Myocyte (in vitro differentiated cells): ENCODE measurements around the gene ANTXRL. TPM values are rescaled to one million over a fixed set of nuclear protein-coding genes. Genes with fewer than 3 reads are reported as not detected.
"Not testable (repeated sequence)": the region's sequence is repeated elsewhere in the genome, so short reads cannot be mapped to it uniquely, and the experiment has no call there.

Experiments used
- DNase-seq: peaks from one replicate; pipeline ENCODE4 v3.0.0-alpha.2; 2012; ENCODE audit warnings: low read depth
- total RNA-seq: library from RNA; depleted of rRNA; stranded (reverse); fragments of >200 nt; gene quantifications from 2 replicates; pipeline ENCODE4 v1.2.3, GENCODE V29; 2014

Gene ANTXRL
- total RNA-seq, 1 donor from 2014 or later: not detected

DNA sequence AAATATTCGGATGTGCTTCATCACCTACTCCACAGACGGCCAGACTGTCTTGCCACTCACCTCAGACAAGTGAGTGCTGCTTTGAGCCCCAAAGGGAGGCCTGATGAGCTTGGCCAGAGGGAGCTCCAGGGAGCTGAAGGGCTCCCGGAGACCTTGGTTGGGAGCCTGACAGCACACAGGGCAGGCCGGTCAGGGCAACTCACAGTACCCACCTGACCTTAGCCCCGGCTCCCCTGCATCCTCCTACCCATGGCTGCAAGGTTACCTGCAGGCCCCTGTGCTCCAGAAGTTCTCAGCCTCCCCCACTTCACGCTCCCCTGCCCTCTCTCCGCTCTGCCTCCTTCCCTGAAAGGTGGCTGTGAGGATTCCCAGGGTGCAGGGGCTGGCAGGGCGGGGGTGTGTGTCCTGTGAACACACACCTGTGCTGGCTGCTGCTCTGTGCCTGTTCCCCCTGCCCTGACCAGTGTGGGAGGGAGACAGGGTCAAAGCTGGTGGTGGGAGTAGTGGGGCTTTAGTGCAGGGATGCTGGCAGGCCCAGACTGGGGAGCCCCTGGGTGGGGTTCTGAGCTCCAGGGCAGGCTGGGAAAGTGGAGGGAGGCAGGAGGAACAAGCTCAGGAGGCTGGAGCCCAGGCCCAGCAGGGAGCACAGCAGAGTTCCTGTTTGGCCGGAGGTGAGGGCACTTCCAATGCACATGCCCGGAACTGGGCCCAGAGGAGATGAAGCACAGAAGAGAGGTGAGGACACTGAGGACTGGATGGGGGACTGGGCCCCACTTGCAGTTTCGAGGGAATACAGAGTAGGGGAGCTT, 7.2 kb downstream of the ANTXRL start:
- DNase-seq: no peak

DNA sequence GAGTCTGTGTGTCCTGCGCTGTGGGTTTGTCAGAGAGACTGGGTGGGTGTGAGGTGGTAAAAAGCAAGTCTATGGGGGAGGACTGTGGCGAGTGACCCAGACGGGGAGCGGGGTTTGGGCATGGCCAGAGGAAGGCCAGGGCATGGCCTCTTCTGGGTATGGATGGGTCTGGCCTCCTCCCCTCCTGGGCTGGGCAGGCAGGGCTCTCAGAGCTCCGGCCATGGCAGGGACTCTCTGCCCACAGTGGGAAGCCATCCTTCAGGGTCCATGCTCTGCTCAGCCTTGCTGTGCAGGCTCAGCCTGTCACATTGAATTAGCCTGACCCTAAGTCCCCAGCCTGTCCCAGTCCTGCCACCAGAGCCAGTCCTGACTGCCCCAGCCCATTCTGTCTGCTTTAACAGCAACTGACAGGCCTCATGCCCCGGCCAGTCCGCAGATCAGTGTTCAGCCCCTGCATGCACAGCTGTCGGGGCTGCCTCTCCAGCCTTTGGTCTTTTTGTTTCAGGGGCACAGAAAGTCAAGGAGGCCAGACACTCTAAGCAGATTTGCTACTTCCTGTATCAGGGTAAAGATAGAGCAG, 7.9 kb downstream of the ANTXRL start:
- DNase-seq: no peak

DNA sequence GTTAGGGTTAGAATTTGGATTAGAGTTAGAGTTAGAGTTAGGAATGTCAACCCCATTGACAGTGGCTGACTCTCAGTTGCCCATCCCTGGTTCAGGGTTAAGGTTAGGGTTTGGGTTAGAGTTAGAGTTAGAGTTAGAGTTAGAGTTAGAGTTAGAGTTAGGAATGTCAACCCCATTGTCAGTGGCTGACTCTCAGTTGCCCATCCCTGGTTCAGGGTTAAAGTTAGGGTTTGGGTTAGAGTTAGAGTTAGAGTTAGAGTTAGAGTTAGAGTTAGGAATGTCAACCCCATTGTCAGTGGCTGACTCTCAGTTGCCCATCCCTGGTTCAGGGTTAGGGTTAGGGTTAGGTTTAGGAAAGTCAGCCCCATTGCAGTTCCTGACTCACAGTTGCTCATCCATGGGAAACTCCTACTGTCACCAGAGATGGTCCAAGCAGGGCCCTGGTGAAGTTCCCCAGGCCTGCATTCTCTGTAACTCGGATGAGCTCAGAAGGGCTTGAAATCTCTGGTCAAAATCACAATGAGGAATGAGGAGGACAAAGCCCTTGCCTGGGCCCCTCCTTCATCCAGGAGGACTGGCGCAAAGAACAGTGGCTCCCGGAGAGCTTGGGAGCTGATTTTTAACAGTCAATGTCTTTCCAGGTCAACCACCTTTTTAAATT, 8.7 kb downstream of the ANTXRL start:
- DNase-seq: not testable (repeated sequence)

DNA sequence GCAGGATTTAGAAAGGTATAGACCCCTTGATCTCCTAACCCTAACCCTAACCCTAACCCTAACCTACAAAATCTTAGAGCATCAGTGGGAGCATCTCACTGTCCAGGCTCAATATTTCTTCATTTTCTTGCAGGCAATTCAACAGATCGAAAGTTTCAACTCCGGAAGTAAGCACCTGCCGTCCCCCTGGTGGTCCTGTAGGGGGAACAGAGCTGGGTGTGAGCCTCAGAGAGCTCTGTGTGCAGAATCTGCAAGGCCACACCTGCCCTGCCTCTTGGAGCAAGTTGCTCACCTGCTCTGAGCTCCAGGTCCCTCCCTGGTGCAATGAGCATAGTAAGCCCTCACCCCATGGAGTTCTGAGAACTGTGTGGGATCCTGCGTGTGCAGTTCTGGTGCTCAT, 9.3 kb downstream of the ANTXRL start:
- DNase-seq: not testable (repeated sequence)

DNA sequence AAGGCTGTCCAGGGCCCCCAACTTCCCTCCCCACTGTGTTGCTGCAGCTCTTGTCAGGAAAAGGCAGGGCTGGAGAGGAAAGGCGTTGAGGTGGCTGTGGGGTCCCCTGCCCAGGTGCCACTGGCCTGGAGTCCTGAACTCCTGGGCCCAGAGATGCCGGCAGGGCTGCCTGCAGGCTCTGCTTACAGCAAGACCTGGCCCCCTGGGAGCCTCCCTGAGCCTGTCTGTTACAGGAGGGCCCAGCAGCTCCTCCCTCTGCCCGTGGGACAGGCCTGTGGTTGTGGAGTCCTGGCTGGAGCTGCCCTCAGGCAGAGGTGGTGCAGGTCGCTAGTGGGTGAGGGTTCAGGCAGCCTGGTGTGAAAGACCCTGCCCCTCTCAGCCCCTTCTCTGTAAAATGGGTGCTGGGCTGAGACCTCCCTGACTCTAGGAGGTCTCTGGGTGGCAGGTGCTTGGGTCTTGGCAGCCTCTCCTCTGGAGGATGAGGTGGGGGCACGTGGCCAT, 9.9 kb downstream of the ANTXRL start:
- DNase-seq: no peak

DNA sequence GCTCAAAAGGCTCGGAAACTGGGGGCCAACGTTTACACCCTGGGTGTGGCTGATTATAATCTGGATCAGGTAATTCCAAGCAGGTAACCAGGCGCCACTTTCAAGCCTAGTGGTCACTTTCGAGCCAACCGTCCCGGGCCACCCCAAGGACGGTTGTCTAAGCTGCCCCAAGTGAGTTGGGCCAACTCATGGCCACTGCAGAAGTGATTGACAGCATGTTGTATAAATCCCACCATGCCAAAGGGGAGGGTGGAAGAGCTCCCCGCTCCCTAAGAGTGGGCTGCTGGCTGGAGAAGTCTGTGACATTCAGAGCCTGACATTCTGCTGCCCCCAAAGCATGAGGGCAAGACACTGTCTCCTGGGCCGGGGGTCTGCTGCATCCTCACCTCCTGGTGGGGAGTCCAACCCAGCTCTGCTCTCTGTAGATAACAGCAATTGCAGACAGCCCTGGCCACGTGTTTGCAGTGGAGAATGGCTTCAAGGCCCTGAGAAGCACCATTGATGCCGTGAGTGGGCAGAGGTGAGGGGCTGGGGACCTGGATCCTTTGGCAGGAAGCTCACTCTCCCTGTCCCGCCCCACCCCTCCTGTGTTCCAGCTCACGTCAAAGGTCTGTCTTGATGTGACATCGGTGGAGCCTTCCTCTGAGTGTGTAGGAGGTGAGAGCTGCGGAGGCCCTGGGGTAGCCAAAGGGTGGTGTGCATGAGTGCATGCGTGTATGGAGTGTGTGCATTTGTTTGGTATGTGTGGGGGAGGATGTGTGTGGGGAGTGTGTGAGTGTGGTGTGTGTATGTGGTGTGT, 10.8 kb downstream of the ANTXRL start:
- DNase-seq: no peak

DNA sequence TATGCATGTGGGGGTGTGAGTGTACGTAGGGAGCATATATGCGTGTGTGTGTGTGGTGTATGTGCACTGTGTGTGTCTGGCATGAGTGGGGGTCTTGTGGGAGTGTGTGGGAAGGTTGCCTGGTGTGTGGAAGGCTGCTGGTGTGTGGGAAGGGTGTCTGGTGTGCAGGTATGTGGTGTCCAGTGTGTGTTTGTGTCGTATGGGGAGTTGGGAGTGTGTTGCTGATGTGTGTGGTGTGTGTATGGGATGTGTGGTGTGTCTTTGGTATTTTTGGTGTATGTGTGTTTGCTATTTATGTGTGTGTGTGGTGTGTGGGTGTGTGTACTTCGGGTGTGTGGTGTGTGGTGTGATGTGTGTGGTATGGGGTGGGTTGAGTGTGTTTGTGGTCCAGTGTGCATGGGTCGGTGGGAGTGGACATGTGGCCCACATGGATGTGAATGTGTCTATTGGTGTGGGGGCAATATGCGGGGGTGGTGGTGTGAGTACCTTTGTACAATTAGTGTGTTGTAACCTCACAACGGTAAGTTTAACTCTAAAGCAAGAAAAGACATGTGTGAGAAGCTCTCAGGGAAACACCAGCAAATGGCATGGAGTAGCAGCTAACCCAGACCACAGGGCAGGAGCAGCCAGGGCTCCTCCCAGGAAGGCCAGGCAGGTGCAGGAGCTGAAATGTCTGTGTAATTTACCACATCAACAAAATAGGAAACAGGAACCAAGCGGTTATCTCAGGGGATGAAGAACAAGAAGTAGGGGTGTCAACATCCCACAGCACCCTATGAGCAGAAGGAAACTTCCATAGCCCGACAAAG, 11.9 kb downstream of the ANTXRL start:
- DNase-seq: no peak

DNA sequence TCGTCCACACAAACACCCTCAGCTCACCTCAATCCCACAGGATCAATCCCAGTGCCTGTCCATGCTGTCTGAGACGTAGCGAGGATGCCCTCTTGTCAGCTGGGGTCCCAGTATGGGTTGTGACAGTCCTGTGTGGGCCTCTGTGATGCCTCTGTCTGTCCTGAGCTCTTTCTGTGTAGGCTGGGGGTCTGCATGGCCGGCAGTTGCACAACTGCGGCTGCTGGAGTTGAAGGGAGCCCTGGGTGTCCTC, 12.4 kb downstream of the ANTXRL start:
- DNase-seq: no peak

DNA sequence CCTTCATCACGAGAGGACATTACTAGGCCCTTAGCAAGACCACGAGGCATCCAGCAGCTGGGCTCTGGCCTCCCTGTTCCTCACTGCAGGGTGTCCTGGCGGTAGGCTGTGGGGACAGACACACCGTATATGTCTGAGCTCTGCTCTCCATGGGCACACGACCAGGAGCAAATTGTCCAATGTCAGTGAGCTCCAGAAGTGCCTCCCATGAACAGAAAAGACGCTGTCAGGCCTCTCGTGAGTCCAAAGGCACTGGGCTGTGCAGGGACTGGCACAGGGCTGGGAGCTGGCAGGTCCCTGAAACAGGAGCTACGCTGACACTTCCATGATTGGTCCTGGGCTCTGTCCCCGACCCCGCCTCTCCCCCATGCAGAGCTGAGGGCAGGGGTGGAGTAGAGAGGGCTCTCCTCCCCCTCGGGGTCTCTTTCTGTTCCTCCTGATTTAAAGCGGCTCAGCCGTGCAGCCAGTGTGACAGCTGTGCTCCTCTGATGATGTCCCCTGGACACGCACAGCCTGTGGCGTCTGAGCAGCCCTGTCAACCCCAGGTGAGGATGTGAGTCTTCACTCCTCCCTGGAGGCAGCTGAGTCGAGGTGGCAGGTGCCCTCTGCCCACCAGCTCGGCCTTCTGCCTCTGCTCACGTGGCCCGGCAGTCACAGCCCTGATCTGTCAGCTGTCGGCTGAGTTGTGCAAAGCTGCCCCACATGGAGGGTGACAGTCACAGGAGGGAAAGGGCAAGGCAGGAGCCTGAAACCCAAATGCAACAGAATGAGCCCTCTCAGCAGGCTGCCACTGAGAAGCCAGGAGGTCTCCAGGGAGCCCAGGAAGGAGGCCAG, 13.0 kb downstream of the ANTXRL start:
- no peak for DNase-seq

DNA sequence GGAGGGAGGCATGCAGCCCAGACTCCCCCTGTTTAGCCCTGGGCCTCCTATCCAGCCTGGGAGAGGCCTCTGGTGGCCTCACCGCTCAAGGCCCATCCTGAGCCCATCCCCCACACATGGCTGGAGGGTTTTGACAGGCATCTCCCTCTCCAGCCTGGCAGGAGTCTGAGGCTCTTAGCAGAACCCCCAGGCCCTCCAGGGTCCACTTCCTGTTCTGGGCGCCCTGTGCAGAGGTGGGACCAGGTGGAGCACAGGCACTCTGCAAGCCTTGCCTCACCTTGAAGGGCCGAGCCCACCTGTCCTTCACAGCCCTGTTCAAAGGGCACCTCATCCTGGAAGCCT, 13.5 kb downstream of the ANTXRL start:
- DNase-seq: not testable (repeated sequence)

DNA sequence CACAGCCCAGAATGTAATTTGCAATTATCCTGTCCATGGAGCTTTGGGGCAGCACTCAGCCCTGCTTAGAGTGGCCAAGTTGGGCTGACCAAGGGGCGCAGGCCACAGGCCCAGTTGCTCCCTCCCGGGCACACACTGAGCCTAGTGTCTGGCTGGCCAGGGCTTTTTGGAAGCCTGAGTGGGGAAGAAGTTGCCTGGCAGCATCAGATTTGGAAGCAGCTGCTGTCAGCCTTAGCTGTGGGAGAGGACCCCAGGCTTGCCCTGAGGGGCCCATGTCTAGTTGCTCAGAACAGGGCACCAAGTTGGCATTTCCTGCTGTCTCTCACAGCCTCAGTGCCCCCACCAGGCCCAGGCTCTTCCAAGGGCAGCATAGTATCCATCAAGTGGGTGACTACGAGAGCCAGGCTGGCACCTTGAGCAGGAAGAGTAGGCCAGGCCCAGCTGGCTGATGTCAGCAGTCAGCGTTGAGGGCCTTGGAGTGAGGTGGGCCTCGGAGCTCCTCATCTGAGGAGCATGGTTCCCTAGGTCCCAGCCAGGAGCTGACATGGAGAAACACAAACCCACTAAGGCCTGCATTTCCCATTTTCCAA, 14.4 kb downstream of the ANTXRL start:
- no peak for DNase-seq

DNA sequence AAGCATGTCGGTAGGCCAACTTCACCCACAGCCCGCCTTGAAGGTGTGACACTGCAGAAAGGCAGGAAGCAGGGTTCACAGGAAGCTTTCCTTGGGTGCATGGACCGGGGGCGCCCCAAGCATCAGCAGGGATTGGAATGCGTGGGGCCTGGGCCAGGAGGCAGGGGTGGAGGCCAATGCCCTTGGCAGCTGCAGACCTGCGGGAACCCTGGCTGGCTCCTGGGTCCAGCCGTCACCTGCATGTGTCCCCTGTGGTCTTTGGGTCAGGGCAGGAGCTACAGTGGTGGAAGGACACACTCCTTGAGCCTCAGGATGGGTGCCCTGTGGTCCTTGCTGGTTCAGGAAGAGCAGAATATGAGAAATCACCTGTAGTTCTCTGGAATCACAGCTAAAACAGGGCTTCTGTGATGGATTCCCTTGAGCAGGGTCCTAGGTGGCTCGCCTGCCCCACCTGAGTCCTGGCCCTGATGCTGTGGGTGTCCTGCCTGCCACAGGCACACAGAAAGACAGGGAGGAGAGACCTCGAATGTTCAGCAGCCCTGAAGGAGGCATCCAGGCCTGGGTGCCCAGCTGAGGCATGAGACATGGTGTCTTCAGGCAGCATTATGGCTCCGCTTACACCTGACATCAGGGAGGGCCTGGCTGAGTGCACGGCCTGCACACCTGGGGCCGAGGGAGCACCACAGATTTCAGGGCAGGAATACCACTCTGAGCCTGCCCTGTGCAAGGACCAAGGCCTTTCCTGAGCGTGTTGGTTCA, 15.1 kb downstream of the ANTXRL start:
- DNase-seq: no peak

DNA sequence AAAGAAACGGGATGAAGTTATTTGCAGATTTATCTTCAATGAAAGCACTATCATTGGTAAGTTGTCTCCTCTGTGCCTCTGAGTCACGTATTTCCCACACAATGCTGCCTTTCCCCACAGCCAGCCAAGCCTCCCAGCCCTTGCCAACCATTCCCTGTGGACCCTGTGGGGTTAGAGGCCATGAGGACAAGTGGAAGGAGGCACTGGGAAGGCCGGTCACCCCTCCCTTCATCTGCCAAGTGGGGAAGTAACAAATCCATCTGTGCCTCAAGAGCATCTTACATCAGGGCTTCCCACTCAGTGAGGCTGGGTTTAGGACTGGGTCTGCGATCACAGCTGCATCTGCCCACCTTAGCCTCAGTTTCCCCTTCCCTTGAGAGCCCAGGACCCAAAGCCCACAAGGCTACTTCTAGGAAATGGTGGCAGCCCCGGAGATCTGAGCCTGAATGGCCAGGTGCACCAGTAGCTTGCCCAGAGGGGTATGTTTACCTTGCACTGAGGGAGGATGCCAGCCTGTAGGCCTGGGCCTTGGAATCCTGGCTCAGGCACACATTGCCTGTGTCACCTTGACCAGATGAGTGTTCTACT, 16.1 kb downstream of the ANTXRL start:
- not testable (repeated sequence) for DNase-seq

DNA sequence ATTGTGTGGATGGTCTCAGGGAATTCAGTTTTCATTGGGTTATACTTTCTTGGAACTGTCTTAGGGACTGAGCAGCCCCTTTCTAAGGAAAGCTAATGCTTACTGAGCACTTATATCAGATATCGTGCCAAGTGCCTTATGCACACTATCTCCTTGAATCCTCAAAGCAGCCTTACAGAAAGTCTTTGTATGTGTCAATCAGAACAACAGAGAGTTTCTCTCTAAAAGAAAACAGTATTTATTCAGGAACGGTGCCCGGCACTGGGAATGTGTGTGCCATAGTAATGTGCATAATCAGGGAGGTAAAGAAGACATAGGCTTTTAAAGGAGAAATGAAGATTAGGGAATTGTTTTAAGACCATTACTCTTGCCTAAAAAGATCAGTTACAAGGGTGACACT, 17.3 kb downstream of the ANTXRL start:
- DNase-seq: no peak

DNA sequence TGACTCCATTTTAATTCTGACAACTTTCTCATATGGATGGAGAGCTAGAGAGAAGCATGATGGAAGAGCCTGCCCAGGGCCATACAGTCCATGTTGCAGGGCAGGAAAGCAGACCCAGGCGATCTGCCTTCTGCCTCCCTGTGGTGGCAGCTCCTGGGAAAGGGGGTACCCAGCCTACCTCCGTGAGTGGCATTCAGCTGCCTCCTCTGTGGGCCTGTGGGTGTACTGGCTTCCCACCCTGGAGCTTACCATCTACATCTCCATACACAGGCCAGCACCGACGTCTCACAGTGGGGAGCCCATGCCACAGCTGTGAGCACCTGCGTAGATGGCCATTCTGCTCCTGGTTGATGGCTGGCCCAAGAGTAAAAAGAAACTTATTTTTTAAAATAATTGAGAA, 17.9 kb downstream of the ANTXRL start:
- DNase-seq: not testable (repeated sequence)

DNA sequence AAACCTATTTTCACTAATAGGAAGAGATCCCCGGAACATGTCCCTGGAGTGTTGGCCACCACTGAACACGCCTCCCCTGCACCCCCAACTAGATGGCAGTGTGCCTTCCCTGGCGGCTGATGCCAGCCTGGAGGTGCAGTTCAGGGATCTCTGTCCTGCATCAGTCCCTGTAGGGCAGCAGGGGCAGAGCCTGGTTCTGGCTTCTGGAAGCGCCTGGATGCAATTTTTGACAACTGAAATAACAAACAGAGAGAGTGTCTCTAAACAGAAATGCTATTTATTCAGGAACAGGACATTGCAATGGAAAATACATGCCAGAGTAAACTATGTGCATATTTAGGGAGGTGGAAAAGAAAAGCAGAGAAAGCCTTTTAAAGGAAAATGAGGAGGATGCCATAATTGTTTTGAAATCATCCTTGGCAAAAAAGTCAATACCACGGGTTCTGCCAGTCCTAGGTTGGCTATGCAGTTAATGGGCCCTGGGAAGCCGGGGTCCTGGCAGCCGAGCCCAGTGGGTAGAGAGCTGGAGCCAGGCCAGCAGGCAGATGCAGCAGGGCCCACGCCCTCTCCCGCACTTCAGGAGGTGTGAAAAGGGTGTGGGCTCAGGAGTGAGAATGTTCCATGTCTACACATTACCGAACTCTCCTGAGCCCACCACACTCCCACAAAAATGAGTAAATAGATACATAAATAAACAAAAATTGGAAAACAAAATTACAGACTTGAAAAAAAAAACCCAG, 18.5 kb downstream of the ANTXRL start:
- no peak for DNase-seq

DNA sequence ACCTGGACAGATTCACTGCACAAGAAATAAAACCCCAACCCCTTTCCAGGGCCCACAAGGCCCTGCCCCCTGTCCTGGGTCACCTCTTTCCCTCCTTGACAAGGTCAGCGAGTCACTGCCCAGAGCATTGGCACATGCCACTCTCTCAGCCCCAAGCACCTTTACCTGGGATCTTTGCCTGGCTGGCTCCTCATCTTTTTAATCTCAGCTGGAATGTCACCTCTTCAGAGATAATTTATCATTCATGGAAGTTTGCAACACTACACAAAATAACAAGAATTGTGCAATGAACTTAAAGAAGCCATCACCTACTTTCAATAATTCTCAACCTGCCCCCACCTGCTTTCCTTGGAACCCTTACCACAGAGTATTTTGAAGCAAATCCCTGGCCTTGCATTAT, 19.2 kb downstream of the ANTXRL start:
- no peak for DNase-seq
